NCI-H345 treated with DMSO at 0.1 percent for 48 hours (cell line): ENCODE results near the gene SERPINB11.
A peak's percentile ranks its signal among the peaks of the same experiment; 100 is the strongest.
"Not testable (repeated sequence)": the region's sequence is repeated elsewhere in the genome, so short reads cannot be mapped to it uniquely, and the experiment has no call there.

Experiments used
- DNase-seq: peaks from one replicate; lab custom pipeline; 2025; ENCODE audit not compliant: unreplicated experiment; lab: John Stamatoyannopoulos, UW

The SERPINB11 gene

GRCh38 chr18:63725682-63726480, 23.1 kb downstream of the SERPINB11 start:
- DNase-seq: no peak

- DNase-seq: no peak
These were observed 28.0 kb downstream of the SERPINB11 start for GRCh38 chr18:63730773-63731172.

DNA sequence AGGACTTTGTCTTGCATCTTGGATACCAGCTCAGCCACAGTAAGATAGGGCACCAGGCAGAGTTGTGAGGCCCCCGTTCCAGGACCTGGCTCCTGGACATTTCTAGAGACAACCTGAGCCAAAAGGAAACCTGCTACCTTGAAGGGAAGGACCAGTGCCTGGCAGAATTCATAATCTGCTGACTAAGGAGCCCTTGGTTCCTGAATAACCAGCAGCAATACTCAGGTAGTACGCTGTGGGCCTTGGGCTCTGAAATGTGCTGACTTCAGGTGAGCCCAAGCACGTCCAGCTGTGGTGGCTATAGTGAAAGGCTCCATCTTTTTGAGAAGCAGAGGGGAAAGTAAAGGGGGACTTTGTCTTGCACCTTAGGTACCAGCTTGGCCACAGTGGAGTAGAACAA, 28.5 kb downstream of the SERPINB11 start:
- DNase-seq: no peak

DNA sequence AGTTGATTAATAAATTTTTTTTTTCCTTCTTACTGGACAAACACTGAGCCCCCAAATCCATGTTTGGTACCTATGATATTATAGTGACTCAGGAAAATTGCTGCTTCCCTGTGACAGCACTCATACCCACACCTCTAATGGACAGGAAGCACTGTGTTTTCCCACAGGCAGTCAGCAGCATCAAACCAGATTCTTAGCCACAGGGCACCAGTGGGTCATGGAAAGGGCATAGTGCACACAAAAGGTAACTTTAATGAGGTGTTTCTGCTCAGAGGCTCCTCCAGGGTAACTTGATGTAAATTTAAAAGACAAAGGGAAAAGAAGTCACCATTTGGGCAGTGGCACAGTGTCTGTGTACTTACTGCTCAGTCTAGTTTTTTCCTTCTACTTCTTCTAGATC, 34.1 kb downstream of the SERPINB11 start:
- DNase-seq: no peak

- no peak for DNase-seq
These were observed 39.0 kb downstream of the SERPINB11 start for GRCh38 chr18:63741769-63742168.

- DNase-seq: no peak
These were observed 44.2 kb downstream of the SERPINB11 start for GRCh38 chr18:63747006-63747405.

GRCh38 chr18:63749489-63749888, 46.7 kb downstream of the SERPINB11 start:
- no peak for DNase-seq

- no peak for DNase-seq
These were observed 49.9 kb downstream of the SERPINB11 start for GRCh38 chr18:63752636-63753035.

DNA sequence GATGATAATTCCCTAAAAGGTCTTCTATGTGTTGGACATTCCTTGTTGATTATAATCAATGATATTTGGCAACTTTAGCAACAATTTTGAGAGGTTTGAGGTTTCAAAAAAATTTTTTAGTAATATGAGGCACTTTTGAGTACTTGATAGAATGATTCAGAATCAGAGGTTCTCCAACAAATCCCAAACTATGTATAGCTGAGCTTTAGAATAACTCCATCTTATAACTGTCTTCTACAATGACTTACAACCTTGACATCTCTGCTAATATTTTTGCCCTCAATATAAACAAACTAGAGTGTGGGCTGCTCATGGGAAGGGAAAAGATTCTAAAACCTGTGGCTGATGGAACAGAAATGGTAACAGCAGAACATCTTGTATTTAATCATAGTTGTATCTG, 50.9 kb downstream of the SERPINB11 start:
- no peak for DNase-seq

GRCh38 chr18:63757541-63757940, 54.8 kb downstream of the SERPINB11 start:
- no peak for DNase-seq

DNA sequence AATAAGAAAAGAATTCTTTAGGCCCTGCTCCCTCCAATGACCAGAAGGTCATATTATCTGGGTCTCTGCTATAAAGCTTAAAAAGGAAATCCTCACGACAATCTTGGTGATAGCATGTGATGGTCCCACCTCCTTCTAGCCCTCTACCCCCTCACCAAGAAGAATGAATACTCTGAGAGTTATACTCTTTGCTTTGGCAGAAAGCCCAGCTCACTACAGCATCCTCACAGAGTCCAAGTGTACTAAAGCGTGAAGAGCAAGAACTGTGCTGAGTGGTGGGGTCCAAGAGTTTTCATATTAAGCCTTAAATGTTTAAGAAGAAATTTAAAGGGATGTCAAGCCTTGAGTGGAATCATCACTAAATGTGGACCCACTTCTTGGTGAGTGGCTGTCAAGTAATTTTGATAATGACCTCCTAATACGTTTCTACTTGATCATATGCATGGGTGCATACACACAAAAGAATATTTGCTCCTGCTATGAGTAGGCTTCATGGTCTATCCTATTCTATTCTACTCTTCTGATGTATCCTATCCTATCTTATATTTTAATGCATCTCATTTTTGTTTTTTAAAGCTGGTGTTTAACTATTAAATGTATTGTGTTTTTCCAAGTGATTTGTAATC, 56.0 kb downstream of the SERPINB11 start:
- peak; percentile 26 for DNase-seq

DNA sequence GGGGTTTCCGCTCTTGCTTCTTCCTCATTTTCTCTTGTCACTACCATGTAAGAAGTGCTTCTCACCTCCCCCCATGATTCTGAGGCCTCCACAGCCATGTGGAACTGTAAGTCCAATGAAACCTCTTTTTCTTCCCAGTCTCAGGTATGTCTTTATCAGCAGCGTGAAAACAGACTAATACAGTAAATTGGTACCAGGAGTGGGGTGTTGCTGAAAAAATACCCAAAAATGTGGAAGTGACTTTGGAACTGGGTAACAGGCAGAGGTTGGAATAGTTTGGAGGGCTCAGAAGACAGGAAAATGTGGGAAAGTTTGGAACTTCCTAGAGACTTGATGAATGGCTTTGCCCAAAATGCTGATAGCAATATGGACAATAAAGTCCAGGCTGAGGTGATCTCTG, 57.0 kb downstream of the SERPINB11 start:
- not testable (repeated sequence) for DNase-seq

DNA sequence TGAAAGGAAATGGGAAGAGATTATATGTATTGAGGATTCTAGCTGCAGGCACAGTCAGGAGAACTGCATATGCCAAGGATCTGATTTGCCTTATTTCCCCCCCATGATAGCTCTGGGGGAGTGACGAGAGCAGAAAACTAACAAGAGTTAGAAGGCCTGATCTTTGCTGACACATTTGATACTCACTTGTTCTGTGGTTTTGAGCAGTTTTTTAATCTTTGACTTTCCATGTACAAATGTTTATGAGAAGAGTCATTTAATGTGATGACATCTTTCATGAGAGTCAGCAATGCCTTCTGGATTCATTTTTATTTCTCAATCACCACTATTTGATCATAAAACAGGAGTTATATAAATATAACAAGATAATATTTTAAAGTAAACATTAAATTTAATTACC, 59.8 kb downstream of the SERPINB11 start:
- no peak for DNase-seq

GRCh38 chr18:63763831-63764600, 61.3 kb downstream of the SERPINB11 start:
- no peak for DNase-seq

DNA sequence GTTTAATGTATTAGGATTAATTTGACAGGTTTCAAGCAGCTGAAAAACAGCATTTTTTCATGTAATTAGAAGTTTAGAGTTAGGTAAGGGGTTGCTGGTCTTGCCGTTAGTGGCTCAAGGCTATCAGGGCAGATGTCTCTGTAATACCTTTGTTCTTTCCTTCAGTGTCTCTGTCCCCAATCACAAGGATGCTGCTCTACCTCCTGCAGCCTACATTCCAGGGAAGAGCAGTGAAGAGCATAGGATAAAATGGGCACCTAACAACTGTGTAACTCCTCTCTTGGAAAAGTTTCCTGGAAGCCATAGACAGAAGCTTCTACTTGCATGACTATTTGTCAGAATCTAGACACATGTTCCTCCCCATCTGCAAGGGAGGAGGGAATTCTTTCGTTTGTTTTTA, 63.1 kb downstream of the SERPINB11 start:
- no peak for DNase-seq
